ENCODE results near the gene FARS2.

Gene FARS2

GRCh38 chr6:5276581-5276980, 15.3 kb downstream of the FARS2 start:
- no peak for TF ChIP-seq CTCF (IDR thresholded peaks at IDR 0.05; ENCODE audit: unreplicated experiment in 3 of 3)
- Mint-ChIP-seq H3K4me3 (no peak overlapping the region), H3K36me3 (ENCODE audit: low read depth) (peaks cover 10% of the 10 kb centered on the region), H3K9me3 (no peaks in the 10 kb centered on the region), H3K27ac (no peak overlapping the region), H3K4me1 (no peaks in the 10 kb centered on the region), H3K27me3 (ENCODE audit: low read depth) (no peaks in the 10 kb centered on the region)

- no peak for TF ChIP-seq CTCF (IDR thresholded peaks at IDR 0.05; ENCODE audit: unreplicated experiment in 3 of 3)
- Mint-ChIP-seq H3K4me3 (no peak overlapping the region), H3K36me3 (ENCODE audit: low read depth) (peaks cover 10% of the 10 kb centered on the region), H3K27me3 (ENCODE audit: low read depth) (no peaks in the 10 kb centered on the region), H3K27ac (no peak overlapping the region), H3K9me3 (no peaks in the 10 kb centered on the region), H3K4me1 (no peaks in the 10 kb centered on the region)
These were observed 16.3 kb downstream of the FARS2 start for GRCh38 chr6:5277589-5277988.

- no peaks in the 10 kb centered on the region for H3K9me3 Mint-ChIP-seq
- no peak overlapping the region for H3K4me3 Mint-ChIP-seq
- H3K36me3 Mint-ChIP-seq (ENCODE audit: low read depth) = peaks cover 7% of the 10 kb centered on the region
- H3K27ac Mint-ChIP-seq = no peak overlapping the region
- no peak for TF ChIP-seq CTCF (IDR thresholded peaks at IDR 0.05; ENCODE audit: unreplicated experiment in 3 of 3)
- no peaks in the 10 kb centered on the region for H3K27me3 Mint-ChIP-seq (ENCODE audit: low read depth)
- H3K4me1 Mint-ChIP-seq = no peaks in the 10 kb centered on the region
These were observed 16.7 kb downstream of the FARS2 start for GRCh38 chr6:5278047-5278446.

GRCh38 chr6:5278565-5279120, 17.3 kb downstream of the FARS2 start:
- TF ChIP-seq CTCF (IDR thresholded peaks at IDR 0.05; ENCODE audit: unreplicated experiment in 3 of 3) = no peak
- no peak overlapping the region for H3K4me3 Mint-ChIP-seq

GRCh38 chr6:5279891-5280338, 18.6 kb downstream of the FARS2 start:
- no peak for TF ChIP-seq CTCF (IDR thresholded peaks at IDR 0.05; ENCODE audit: unreplicated experiment in 3 of 3)
- no peaks in the 10 kb centered on the region for H3K27me3 Mint-ChIP-seq (ENCODE audit: low read depth)
- H3K9me3 Mint-ChIP-seq = no peaks in the 10 kb centered on the region
- H3K4me1 Mint-ChIP-seq = no peaks in the 10 kb centered on the region
- no peak overlapping the region for H3K27ac Mint-ChIP-seq
- no peak overlapping the region for H3K4me3 Mint-ChIP-seq
- H3K36me3 Mint-ChIP-seq (ENCODE audit: low read depth) = peaks cover 3% of the 10 kb centered on the region

More at GRCh38 chr6:5278565-5279120, 17.3 kb downstream of the FARS2 start:
- Mint-ChIP-seq H3K4me1 (no peaks in the 10 kb centered on the region), H3K36me3 (ENCODE audit: low read depth) (peaks cover 3% of the 10 kb centered on the region), H3K27me3 (ENCODE audit: low read depth) (no peaks in the 10 kb centered on the region), H3K27ac (no peak overlapping the region), H3K9me3 (no peaks in the 10 kb centered on the region)

GRCh38 chr6:5280920-5281319, 19.6 kb downstream of the FARS2 start:
- Mint-ChIP-seq H3K4me1 (no peaks in the 10 kb centered on the region), H3K27me3 (ENCODE audit: low read depth) (no peaks in the 10 kb centered on the region), H3K4me3 (no peak overlapping the region), H3K9me3 (no peaks in the 10 kb centered on the region), H3K36me3 (ENCODE audit: low read depth) (peaks cover 3% of the 10 kb centered on the region), H3K27ac (no peak overlapping the region)
- TF ChIP-seq CTCF (IDR thresholded peaks at IDR 0.05; ENCODE audit: unreplicated experiment in 3 of 3) = no peak
